HepG2 (cell line): ENCODE results near the gene SPOPL. TPM values are rescaled to one million over a fixed set of nuclear protein-coding genes. Genes with fewer than 3 reads are reported as not detected.

Source experiments
- ARID5B ChIP-seq: IDR thresholded peaks from 2 replicates; pipeline ENCODE4 v1.4.0; 2020; ENCODE audit warnings: mild to moderate bottlenecking, missing genetic modification reagents
- FOXK1 ChIP-seq: sonication (generic); formaldehyde crosslinking; IDR thresholded peaks from 2 replicates; pipeline ENCODE4 v1.4.0; 2020; ENCODE audit warnings: low read depth, missing genetic modification reagents, borderline replicate concordance
- HMGXB3 ChIP-seq: sonication (generic); formaldehyde crosslinking; IDR thresholded peaks from 2 replicates; pipeline ENCODE4 v1.4.0; 2020; ENCODE audit warnings: missing genetic modification reagents, borderline replicate concordance
- ISL2 ChIP-seq: sonication (generic); formaldehyde crosslinking; IDR thresholded peaks from 2 replicates; pipeline ENCODE4 v1.5.0; 2020; ENCODE audit warnings: missing genetic modification reagents
- MAFK ChIP-seq, 2 experiments: IDR thresholded peaks in 1 of 2; conservative IDR thresholded peaks in 1 of 2; 2 replicates each; pipeline ENCODE4 v1.6.1; 2011; ENCODE audit warnings: improper control_type of control experiment in 2 of 2, low read length in 2 of 2
- POLR2G ChIP-seq: fragments of 200-400 bp; formaldehyde crosslinking; IDR thresholded peaks from 2 replicates; pipeline ENCODE4 v1.6.1; 2018; ENCODE audit warnings: mild to moderate bottlenecking, low read depth, low read length, moderate library complexity
- TBX2 ChIP-seq: sonication (generic); formaldehyde crosslinking; IDR thresholded peaks from 2 replicates; pipeline ENCODE4 v1.5.0; 2020; ENCODE audit warnings: missing genetic modification reagents, mild to moderate bottlenecking, borderline replicate concordance
- ZFY ChIP-seq: sonication (generic); formaldehyde crosslinking; IDR thresholded peaks from 2 replicates; pipeline ENCODE4 v1.4.0; 2020; ENCODE audit warnings: missing genetic modification reagents
- ZNF20 ChIP-seq: sonication (generic); formaldehyde crosslinking; IDR thresholded peaks from 2 replicates; pipeline ENCODE4 v1.4.0; 2020; ENCODE audit warnings: mild to moderate bottlenecking, moderate library complexity, missing genetic modification reagents
- ZNF264 ChIP-seq: sonication (generic); formaldehyde crosslinking; IDR thresholded peaks from 2 replicates; pipeline ENCODE4 v1.4.0; 2020; ENCODE audit warnings: missing genetic modification reagents
- ZNF530 ChIP-seq: sonication (generic); formaldehyde crosslinking; IDR thresholded peaks from 2 replicates; pipeline ENCODE4 v1.5.0; 2020; ENCODE audit warnings: low read depth, mild to moderate bottlenecking, missing genetic modification reagents
- ZNF609 ChIP-seq: sonication (generic); formaldehyde crosslinking; IDR thresholded peaks from 2 replicates; pipeline ENCODE4 v1.4.0; 2020; ENCODE audit warnings: mild to moderate bottlenecking, missing genetic modification reagents, borderline replicate concordance
- ZSCAN30 ChIP-seq: sonication (generic); formaldehyde crosslinking; IDR thresholded peaks from 2 replicates; pipeline ENCODE4 v1.5.0; 2020; ENCODE audit warnings: mild to moderate bottlenecking, missing genetic modification reagents
- polyA plus RNA-seq, 8 experiments: library from polyadenylated mRNA; depleted of rRNA in 3 of 8; stranded (reverse) in 7 of 8; unstranded in 1 of 8; fragments of >200 nt; fragmentation: Illumina TruSeq in 4 of 8; extraction: Trizol in 4 of 8; gene quantifications; 2 replicates each; pipeline versions ENCODE4 v1.2.1 to v1.2.3, GENCODE V29; 2011 to 2016; ENCODE audit warnings: low read depth in 4 of 8, missing spikeins in 1 of 8, mixed read lengths in 1 of 8; ENCODE audit not compliant: insufficient read depth in 1 of 8
- total RNA-seq, 5 experiments: library from RNA; depleted of rRNA; stranded (reverse); fragments of >200 nt; fragmentation: Illumina TruSeq; extraction: Trizol; gene quantifications; 2 replicates each; pipeline ENCODE4 v1.2.3, GENCODE V29; 2016; ENCODE audit warnings: low read depth in 1 of 5

SPOPL gene
- total and polyA plus RNA-seq, 2 of the 13 experiments (the other 11 are each of a cell fraction or from before 2014, with no cell fraction given): 12.6 to 51.6 TPM

GRCh38 chr2:138516030-138516704, 14.6 kb downstream of the SPOPL start (continued):
- TF ChIP-seq ZNF609 (CRISPR knock-in tag) (no peak), ZNF530 (CRISPR knock-in tag) (no peak), POLR2G (no peak), ZSCAN30 (CRISPR knock-in tag) (no peak), FOXK1 (CRISPR knock-in tag) (no peak), TBX2 (CRISPR knock-in tag) (no peak), ARID5B (CRISPR knock-in tag) (peak; percentile 56; the same call in 1 of the 2 replicates), ZNF264 (CRISPR knock-in tag) (no peak), MAFK (conservative IDR thresholded peaks at IDR 0.05 in 1 of 2, IDR thresholded peaks at IDR 0.05 in 1 of 2; ENCODE audit: low read length in 2 of 2) (no peak), ZNF20 (CRISPR knock-in tag) (no peak), ISL2 (CRISPR knock-in tag) (peak; percentile 50; the same call in 1 of the 2 replicates), ZFY (no peak), HMGXB3 (CRISPR knock-in tag) (no peak)
